ENCODE measurements around the gene KCTD11. TPM values are rescaled to one million over a fixed set of nuclear protein-coding genes. Genes with fewer than 3 reads are reported as not detected.

KCTD11 gene
- total RNA-seq, 1 experiment from 2014 or later, result 16.4 TPM

DNA sequence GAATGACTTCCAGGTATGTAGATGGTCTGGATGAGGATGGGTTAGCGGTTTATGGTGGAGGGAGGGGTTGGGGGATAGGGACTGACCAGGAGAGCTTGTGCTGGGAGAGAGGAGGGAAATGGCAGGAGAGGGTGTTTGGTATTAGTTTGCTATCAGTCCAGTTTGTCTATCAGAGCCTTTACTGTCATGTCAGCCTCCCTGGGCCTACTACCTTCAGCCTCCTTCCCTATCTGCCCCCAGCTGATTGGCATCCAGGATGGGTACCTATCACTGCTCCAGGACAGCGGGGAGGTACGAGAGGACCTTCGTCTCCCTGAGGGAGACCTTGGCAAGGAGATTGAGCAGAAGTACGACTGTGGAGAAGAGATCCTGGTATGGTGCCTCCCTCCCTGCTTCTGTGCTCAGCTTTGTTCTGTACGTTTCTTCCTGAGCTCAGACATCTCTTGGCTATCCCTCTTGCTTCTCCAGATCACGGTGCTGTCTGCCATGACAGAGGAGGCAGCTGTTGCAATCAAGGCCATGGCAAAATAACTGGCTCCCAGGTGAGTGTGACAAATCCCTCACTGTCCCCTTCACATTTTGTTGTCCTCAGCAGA lies 40.8 kb upstream of the KCTD11 start:
- Histone ChIP-seq H3K27ac (peak overlapping the region; percentile 68; the same call in 1 of the 2 replicates), H3K4me2 (peak overlapping the region; percentile 98), H3K9me3 (ENCODE audit: insufficient read depth, low read depth) (no peaks in the 10 kb centered on the region), H2AFZ (no peak overlapping the region), H3K36me3 (ENCODE audit: low read depth) (peaks cover 44% of the 10 kb centered on the region), H4K20me1 (ENCODE audit: insufficient read depth) (peaks cover 56% of the 10 kb centered on the region), H3F3A (ENCODE audit: insufficient read depth, low read depth) (peaks cover 82% of the 10 kb centered on the region), H3K79me2 (ENCODE audit: low read depth) (peaks cover 68% of the 10 kb centered on the region), H3K4me3 (no peak overlapping the region), H3K27me3 (ENCODE audit: insufficient read depth, low read depth) (no peaks in the 10 kb centered on the region), H3K9me2 (ENCODE audit: insufficient read depth) (no peaks in the 10 kb centered on the region), H3K4me1 (replicated peaks; ENCODE audit: insufficient read depth) (peaks cover 45% of the 10 kb centered on the region)
- BruUV-seq (replicated peaks), result no TSS peak
- intact Hi-C loops (cut with micrococcal nuclease; ENCODE audit: unreplicated experiment), result no loop called here
- TF ChIP-seq, protein P1, sequence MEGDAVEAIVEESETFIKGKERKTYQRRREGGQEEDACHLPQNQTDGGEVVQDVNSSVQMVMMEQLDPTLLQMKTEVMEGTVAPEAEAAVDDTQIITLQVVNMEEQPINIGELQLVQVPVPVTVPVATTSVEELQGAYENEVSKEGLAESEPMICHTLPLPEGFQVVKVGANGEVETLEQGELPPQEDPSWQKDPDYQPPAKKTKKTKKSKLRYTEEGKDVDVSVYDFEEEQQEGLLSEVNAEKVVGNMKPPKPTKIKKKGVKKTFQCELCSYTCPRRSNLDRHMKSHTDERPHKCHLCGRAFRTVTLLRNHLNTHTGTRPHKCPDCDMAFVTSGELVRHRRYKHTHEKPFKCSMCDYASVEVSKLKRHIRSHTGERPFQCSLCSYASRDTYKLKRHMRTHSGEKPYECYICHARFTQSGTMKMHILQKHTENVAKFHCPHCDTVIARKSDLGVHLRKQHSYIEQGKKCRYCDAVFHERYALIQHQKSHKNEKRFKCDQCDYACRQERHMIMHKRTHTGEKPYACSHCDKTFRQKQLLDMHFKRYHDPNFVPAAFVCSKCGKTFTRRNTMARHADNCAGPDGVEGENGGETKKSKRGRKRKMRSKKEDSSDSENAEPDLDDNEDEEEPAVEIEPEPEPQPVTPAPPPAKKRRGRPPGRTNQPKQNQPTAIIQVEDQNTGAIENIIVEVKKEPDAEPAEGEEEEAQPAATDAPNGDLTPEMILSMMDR (conservative IDR thresholded peaks at IDR 0.05), result no peak
- no peak for TF ChIP-seq EZH2 (IDR thresholded peaks at IDR 0.05; ENCODE audit: low read depth)
- POLR2A ChIA-PET (ENCODE audit: unreplicated experiment), result no interaction called here
- no peak for DNase-seq
- CTCF ChIA-PET, result no interaction called here

DNA sequence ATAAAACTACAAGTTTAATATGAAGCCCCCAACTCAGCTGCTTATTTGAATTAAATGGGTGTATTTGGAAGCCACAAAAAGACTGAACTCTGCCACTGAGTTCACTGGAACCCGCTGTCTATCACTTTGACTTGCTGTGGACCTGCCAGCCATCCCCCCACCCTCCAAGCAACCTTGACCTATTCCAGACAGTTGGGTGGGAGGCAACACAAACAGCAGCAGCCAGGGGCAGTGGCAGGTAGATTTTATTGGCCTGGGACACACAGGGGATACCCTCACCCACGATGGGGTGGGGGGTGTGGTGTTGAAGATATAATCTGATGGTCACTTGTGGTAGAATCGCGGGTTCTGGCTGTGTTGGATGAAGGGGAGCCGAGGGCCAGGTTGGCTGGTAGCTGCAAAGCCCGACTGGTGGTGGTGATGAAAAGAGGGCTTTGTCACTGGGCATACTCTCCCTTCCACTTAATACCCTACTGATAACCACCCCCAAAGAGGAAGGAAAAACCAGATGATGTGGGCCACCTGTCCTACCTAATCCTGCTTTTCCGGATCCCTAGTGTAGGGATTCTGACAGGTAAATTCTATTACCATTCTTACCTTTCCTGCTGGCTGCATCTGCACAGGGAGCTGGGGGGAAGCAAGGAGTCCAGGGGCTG lies 39.4 kb upstream of the KCTD11 start:
- no peak overlapping the region for H3K4me3 ChIP-seq
- no peaks in the 10 kb centered on the region for H3K9me2 ChIP-seq (ENCODE audit: insufficient read depth)
- ChIA-PET CTCF (no interaction called here), POLR2A (ENCODE audit: unreplicated experiment) (interaction anchor here (0.6 kb wide), 1 partner anchor 302 kb away, joined by 4 read pairs; the partner anchor contains the start of gene FXR2)
- H3K36me3 ChIP-seq (ENCODE audit: low read depth), result peaks cover 44% of the 10 kb centered on the region
- no peaks in the 10 kb centered on the region for H3K9me3 ChIP-seq (ENCODE audit: insufficient read depth, low read depth)
- H3K27ac ChIP-seq, result no peak overlapping the region
- intact Hi-C loops (cut with micrococcal nuclease; ENCODE audit: unreplicated experiment), result no loop called here
- peak overlapping the region; percentile 94; the same call in 1 of the 2 replicates for H3K4me2 ChIP-seq
- peaks cover 85% of the 10 kb centered on the region for H3F3A ChIP-seq (ENCODE audit: insufficient read depth, low read depth)
- H2AFZ ChIP-seq, result no peak overlapping the region
- TF ChIP-seq EZH2 (IDR thresholded peaks at IDR 0.05; ENCODE audit: low read depth), result no peak
- TF ChIP-seq, protein P1 (conservative IDR thresholded peaks at IDR 0.05), result no peak
- no peak for DNase-seq
- no TSS peak for BruUV-seq (replicated peaks)
- H3K79me2 ChIP-seq (ENCODE audit: low read depth), result peaks cover 67% of the 10 kb centered on the region
- peaks cover 56% of the 10 kb centered on the region for H4K20me1 ChIP-seq (ENCODE audit: insufficient read depth)
- no peaks in the 10 kb centered on the region for H3K27me3 ChIP-seq (ENCODE audit: insufficient read depth, low read depth)
- H3K4me1 ChIP-seq (replicated peaks; ENCODE audit: insufficient read depth), result peaks cover 49% of the 10 kb centered on the region

DNA sequence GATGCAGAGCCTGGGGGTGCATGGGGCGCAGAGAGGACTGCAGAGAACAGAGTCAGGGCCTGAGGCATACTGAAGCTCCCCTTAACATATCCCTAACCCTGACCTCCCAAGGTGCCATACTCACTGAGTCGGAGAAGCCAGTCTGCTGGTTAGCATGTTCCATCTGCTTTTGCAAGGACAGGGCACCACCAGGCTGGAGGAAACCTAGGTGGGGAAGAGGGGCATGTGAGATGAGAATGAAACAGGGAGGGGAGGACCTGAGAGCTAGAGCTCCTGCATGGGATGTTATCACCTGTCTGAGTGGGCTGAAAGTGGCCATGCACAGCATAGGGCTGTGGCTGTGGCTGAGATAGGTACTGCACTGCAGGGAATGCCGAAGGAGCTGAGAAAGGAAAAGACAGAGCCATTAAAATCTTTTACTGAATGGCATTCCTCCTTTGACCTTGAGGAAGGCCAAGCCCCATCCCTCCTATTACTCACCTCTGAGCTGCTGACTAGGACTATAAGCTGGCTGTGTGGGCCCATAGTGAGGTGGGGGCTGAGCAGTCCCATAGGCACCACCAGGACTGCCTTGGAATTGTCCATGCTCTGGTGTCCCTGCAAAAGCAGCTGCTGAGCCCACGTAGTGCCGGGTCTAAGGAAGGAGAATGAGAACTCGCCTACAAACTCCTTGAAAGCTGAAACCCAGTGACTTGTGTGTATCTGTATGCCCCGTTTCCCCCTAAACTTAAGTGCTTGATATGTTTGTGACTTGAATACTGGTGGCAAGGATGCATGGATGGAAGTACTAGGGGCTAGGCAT lies 38.7 kb upstream of the KCTD11 start:
- no peak overlapping the region for H2AFZ ChIP-seq
- H3K27ac ChIP-seq, result peak overlapping the region; percentile 64
- no TSS peak for BruUV-seq (replicated peaks)
- H3K9me2 ChIP-seq (ENCODE audit: insufficient read depth), result no peaks in the 10 kb centered on the region
- H3K4me3 ChIP-seq, result peak overlapping the region; percentile 97; the same call in 1 of the 2 replicates
- peaks cover 43% of the 10 kb centered on the region for H3K36me3 ChIP-seq (ENCODE audit: low read depth)
- peak in 1 of 2 experiments; percentile 54 for DNase-seq
- no peak for TF ChIP-seq EZH2 (IDR thresholded peaks at IDR 0.05; ENCODE audit: low read depth)
- TF ChIP-seq, protein P1 (conservative IDR thresholded peaks at IDR 0.05), result 0 out of 2 replicates have a peak, but pooled peaks have one; percentile 28
- peaks cover 49% of the 10 kb centered on the region for H3K4me1 ChIP-seq (replicated peaks; ENCODE audit: insufficient read depth)
- H3F3A ChIP-seq (ENCODE audit: insufficient read depth, low read depth), result peaks cover 83% of the 10 kb centered on the region
- intact Hi-C loops (cut with micrococcal nuclease; ENCODE audit: unreplicated experiment), result no loop called here
- peaks cover 59% of the 10 kb centered on the region for H3K79me2 ChIP-seq (ENCODE audit: low read depth)
- ChIA-PET POLR2A (ENCODE audit: unreplicated experiment) (interaction anchor here (0.6 kb wide), 1 partner anchor 301 kb away, joined by 4 read pairs; the partner anchor contains the start of gene FXR2), CTCF (interaction anchor here (0.7 kb wide), 2 partner anchors 66 to 276 kb away, joined by 3 to 13 read pairs; no protein-coding TSS in a partner anchor)
- peaks cover 56% of the 10 kb centered on the region for H4K20me1 ChIP-seq (ENCODE audit: insufficient read depth)
- no peaks in the 10 kb centered on the region for H3K9me3 ChIP-seq (ENCODE audit: insufficient read depth, low read depth)
- H3K4me2 ChIP-seq, result peak overlapping the region; percentile 94
- no peaks in the 10 kb centered on the region for H3K27me3 ChIP-seq (ENCODE audit: insufficient read depth, low read depth)
